ENCODE results near the gene TOMM40L. TPM values are rescaled to one million over a fixed set of nuclear protein-coding genes. Genes with fewer than 3 reads are reported as not detected.

Gene TOMM40L
- total RNA-seq, 1 experiment from 2014 or later = 9.2 TPM

GRCh38 chr1:161274874-161275273 lies 49.0 kb downstream of the TOMM40L start:
- DNase-seq (ENCODE audit: low read depth, low spot score) = no peak
- Histone ChIP-seq H3K9me3 (ENCODE audit: control insufficient read depth, insufficient read depth, low read depth, low read length) (no peaks in the 10 kb centered on the region), H3K4me1 (ENCODE audit: control insufficient read depth, insufficient read depth, low read length) (no peaks in the 10 kb centered on the region), H3K27me3 (ENCODE audit: control insufficient read depth, insufficient read depth, low read length) (peaks cover 8% of the 10 kb centered on the region; the same call in 1 of the 2 replicates), H3K36me3 (ENCODE audit: control insufficient read depth, insufficient read depth, low read length) (no peaks in the 10 kb centered on the region), H3K27ac (ENCODE audit: low read length) (no peak overlapping the region), H3K4me3 (ENCODE audit: low read depth in 2 of 2, low read length in 2 of 2) (no peak overlapping the region)
- intact Hi-C loops (cut with micrococcal nuclease; ENCODE audit: unreplicated experiment) = no loop called here
- ChIA-PET POLR2A (interaction anchor here (0.5 kb wide), 1 partner anchor 26 kb away, joined by 4 read pairs; no protein-coding TSS in a partner anchor), CTCF (no interaction called here)
- no peak for ATAC-seq
- no TSS peak for BruUV-seq (replicated peaks)
- TF ChIP-seq TCF7L2 (IDR thresholded peaks at IDR 0.05; ENCODE audit: low read depth, low read length) = no peak
- no peak for TF ChIP-seq POLR2AphosphoS5 (IDR thresholded peaks at IDR 0.05; ENCODE audit: low read depth, low read length)
- TF ChIP-seq SIN3A (IDR thresholded peaks at IDR 0.05; ENCODE audit: borderline replicate concordance, insufficient read depth, low read depth, low read length) = no peak
- no peak for TF ChIP-seq CTCF (IDR thresholded peaks at IDR 0.05)
- no peak for TF ChIP-seq REST (IDR thresholded peaks at IDR 0.05; ENCODE audit: insufficient read depth in 1 of 2, low read depth in 2 of 2, low read length in 1 of 2)
- in situ Hi-C loops (cut with HindIII; ENCODE audit: low pct_unique_long_range_greater_than_20kb, low sequenced_read_pairs) = no loop called here

Small RNAs within 50 kb of the gene (microRNA-seq; reads per million reads assigned to microRNA genes)
- not detected for gene MIR5187 (ENCODE audit: unreplicated experiment)

Other genes starting within 250 kb of the TOMM40L start
- 63.0 TPM for gene F11R, start 204.9 kb upstream of the TOMM40L start, total RNA-seq (2021; ENCODE audit: unreplicated experiment)
- gene TSTD1, start 187.1 kb upstream of the TOMM40L start, total RNA-seq (2021; ENCODE audit: unreplicated experiment) = 20.1 TPM
- gene USF1, start 180.1 kb upstream of the TOMM40L start, total RNA-seq (2021; ENCODE audit: unreplicated experiment) = 57.7 TPM
- 0.36 TPM for gene ARHGAP30, start 156.2 kb upstream of the TOMM40L start, total RNA-seq (2021; ENCODE audit: unreplicated experiment)
- not detected for gene NECTIN4, start 136.5 kb upstream of the TOMM40L start, total RNA-seq (2021; ENCODE audit: unreplicated experiment)
- 7.6 TPM for gene KLHDC9, start 127.7 kb upstream of the TOMM40L start, total RNA-seq (2021; ENCODE audit: unreplicated experiment)
- 98.6 TPM for gene PFDN2, start 108.0 kb upstream of the TOMM40L start, total RNA-seq (2021; ENCODE audit: unreplicated experiment)
- 31.3 TPM for gene NIT1, start 108.0 kb upstream of the TOMM40L start, total RNA-seq (2021; ENCODE audit: unreplicated experiment)
- gene DEDD, start 93.4 kb upstream of the TOMM40L start, total RNA-seq (2021; ENCODE audit: unreplicated experiment) = 42.5 TPM
- gene UFC1, start 72.1 kb upstream of the TOMM40L start, total RNA-seq (2021; ENCODE audit: unreplicated experiment) = 127 TPM
- gene USP21, start 66.6 kb upstream of the TOMM40L start, total RNA-seq (2021; ENCODE audit: unreplicated experiment) = 41.9 TPM
- 20.6 TPM for gene PPOX, start 59.6 kb upstream of the TOMM40L start, total RNA-seq (2021; ENCODE audit: unreplicated experiment)
- 28.6 TPM for gene B4GALT3, start 48.6 kb upstream of the TOMM40L start, total RNA-seq (2021; ENCODE audit: unreplicated experiment)
- 0.26 TPM for gene ADAMTS4, start 27.0 kb upstream of the TOMM40L start, total RNA-seq (2021; ENCODE audit: unreplicated experiment)
- gene NDUFS2, start 23.7 kb upstream of the TOMM40L start, total RNA-seq (2021; ENCODE audit: unreplicated experiment) = 94.9 TPM
- gene FCER1G, start 10.8 kb upstream of the TOMM40L start, total RNA-seq (2021; ENCODE audit: unreplicated experiment) = 0.77 TPM
- 1.4 TPM for gene APOA2, start 2.4 kb upstream of the TOMM40L start, total RNA-seq (2021; ENCODE audit: unreplicated experiment)
- gene NR1I3, start 12.1 kb downstream of the TOMM40L start, total RNA-seq (2021; ENCODE audit: unreplicated experiment) = not detected
- not detected for gene PCP4L1, start 32.7 kb downstream of the TOMM40L start, total RNA-seq (2021; ENCODE audit: unreplicated experiment)
- gene MPZ, start 83.9 kb downstream of the TOMM40L start, total RNA-seq (2021; ENCODE audit: unreplicated experiment) = not detected
- gene SDHC, start 88.3 kb downstream of the TOMM40L start, total RNA-seq (2021; ENCODE audit: unreplicated experiment) = 221 TPM
- not detected for gene CFAP126, start 141.8 kb downstream of the TOMM40L start, total RNA-seq (2021; ENCODE audit: unreplicated experiment)

Measured in Panc1 (cell line).